Activated CD4-positive, CD25-positive, alpha-beta regulatory T cell (primary cell): Measurements from ENCODE around the gene B4GALNT3.

Source experiments
- DNase-seq, 4 experiments: peaks; one replicate each; lab custom pipeline; 2025; lab: John Stamatoyannopoulos, UW

The B4GALNT3 gene

DNA sequence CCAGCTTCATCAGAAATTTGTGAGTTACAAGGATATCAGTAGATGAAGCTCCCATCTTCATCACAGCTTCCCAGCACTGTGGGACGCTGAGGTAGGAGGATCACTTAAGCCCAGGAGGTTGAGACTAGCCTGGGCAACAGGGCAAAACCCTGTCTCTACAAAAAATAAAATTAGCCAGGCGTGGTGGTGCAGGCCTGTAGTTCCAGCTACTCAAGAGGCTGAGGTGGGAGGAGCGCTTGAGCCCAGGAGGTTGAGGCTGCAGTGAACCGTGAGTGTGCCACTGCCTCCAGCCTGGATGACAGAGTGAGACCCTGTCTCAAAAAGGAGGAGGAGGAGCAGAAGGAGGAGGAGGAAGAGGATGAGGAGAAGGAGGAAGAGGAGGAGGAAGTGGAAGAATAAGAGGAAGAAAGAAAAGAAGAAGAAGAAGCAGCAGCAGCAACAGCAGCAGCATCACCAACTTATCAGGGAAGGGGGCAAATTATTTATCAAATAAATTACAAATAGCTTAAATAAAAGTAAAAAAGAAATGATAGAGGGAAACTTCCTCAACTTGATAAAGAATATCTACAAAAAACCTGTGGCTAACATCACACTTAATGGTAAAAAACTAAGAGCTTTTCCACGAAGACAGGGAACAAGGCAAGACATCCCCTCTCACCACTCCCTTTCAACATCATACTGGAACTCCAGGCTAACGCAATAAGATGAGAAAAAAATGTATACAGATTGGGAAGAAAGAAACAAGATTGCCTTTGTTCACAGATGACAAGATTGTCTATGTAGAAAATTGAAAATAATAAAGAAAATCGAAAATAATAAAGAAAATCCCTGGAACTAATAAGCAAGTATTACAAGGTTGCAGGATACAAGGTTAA is 133.9 kb downstream of the B4GALNT3 start:
- DNase-seq = no peak

DNA sequence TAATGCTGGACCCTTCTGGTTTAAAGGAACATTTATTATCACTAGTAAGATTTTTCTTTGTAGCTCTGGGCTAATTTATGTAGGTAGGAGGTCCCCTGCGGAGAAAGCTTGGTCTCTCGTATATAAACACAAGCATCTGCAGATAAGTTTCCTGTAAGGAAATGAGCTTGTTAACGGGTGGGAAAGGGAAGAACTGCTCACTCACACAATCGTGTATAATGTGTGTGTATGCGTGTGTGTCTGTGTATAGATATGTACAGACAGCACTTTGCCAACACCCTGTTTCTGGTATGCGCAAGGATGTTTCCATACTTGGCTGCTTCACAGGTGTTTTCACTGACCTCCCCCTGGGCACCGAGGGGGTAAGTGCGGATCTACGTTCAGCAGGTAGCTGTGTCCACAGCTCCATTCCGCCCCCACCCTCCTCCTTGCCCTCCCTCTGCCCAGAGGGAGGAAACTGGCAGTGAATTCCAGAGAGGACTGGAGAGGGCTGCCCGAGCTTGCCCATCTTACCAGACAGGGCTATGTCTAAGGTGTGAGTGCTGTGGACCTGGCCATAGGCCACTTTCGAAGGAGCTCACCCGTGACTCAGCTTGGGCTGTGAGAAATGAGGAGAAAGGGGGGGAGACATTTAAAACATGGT is 138.3 kb downstream of the B4GALNT3 start:
- no peak for DNase-seq

DNA sequence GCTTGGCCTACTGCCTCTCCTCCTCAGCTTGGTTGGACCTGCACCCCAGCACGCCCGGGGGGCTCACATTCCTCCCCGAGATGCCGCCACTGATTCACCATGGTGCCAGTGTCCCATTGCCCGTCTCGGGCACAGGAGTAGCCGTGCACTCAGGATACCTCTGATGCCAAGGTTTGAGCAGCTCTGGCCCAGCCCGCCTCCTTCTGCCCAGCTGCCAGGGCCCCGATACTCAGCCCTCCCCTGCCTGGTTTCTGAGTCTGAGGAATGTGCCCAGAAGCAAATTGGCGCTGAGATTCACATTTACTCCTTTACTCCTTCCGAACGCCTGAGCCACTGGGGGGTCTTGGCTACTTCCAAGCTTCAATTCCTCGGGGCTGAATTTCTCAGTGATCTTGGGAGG is 140.0 kb downstream of the B4GALNT3 start:
- no peak for DNase-seq

DNA sequence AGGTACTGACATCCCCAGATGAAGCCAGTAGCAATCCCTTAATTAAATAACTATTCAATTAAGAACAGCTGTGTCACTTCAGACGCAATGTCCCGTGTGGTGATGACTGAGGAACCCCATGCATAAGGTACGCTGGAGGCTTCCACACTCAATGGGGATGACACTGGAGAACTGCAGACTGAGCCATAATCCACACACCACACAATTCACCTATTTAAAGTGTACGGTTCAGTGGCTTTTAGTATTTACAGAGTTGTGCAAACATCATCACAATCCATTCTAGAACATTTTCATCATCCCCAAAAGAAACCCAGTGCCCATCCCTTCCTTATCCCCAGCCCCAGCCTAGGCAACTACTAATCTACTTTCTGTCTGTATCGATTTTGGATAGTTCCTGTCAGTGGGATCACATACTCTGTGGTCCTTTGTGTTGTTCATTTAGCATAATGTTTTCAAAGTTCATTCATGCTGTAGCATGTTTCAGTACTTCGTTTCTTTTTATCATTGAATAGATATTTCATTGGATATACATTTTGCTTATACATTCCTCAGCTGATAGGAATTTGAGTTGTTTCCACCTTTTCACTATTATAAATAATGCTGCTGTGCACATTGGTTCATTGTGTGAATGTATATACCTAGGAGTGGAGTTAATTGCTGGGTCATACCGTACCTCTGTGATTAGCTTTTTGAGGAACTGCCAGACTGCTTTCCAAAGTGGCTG is 142.4 kb downstream of the B4GALNT3 start:
- DNase-seq = no peak

DNA sequence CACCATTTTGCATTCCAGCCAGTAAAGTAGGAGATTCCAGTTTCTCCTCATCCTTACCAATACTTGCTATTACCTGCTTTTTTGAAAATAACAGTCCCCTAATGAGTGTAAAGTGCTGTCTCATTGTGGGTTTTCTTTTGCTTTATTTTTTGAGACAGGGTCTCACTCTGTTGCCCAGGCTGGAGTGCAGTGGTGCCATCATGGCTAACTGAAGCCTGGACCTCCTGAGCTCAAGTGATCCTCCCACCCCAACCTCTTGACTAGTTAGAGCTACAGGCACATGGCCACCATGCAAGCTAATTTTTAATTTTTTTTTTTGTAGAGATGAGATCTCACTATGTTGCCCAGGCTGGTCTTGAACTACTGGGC is 142.9 kb downstream of the B4GALNT3 start:
- no peak for DNase-seq

GRCh38 chr12:604956-605355 is 145.2 kb downstream of the B4GALNT3 start:
- no peak for DNase-seq

DNA sequence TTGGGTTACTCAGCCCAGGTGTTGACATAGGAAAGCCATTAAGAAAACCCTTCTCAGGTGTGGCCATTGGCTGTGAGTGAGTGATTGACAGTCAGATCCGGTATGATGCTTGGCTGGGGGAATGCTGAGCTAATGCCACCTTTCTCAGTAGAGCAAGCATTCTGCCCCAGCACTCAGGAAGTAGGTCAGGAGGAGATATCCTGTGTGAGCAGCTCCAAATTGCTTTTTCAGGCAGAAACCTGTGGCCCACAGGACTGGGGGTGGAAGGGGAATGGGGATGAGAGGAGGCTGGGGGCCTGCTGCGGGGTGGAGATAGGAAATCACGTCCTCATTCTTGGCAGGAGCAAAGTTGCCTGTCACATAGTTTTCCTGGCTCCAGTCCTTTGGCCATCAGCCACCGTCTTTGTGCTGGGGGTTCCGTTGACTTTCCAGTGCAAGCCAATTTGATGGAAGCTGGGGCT is 147.8 kb downstream of the B4GALNT3 start:
- DNase-seq = no peak

DNA sequence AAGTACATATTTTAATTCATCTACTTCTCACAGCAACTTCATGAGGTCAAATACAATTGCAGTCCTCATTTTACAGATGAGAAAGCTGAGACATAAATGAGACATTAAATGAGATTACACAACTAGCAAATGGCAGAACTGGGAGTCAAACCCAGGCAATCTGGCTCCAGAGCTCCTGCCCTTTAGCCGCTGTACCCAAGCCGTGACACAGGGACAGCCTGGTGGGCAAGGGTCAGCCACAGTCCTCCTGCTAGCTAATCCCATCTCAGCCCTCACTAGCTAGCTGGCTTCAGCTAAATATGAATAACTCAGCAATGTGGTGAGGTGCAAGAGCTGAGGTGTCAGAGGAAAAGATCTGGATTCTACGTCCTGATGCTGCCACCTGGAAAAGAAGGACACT is 148.7 kb downstream of the B4GALNT3 start:
- DNase-seq = no peak

GRCh38 chr12:608921-609320 is 149.2 kb downstream of the B4GALNT3 start:
- DNase-seq = no peak

DNA sequence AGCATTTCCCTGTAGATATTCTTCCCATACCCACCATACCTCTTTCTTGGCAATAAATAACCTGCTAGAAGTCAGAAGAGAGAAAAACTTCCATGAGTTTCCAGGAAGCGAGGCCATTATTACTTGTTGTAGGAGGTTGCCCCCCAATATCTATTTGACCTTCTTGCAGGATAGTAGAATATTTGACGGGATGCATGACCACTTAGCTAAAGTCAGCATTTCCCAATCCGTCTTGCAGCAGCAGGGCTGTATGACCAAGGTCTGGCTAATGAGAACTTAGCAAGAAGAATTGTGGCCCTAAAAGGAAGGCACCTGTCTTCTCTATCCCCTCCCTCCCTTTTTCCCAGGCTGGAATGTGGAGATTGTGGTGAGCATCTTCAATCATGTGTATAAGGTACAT is 152.0 kb downstream of the B4GALNT3 start:
- DNase-seq = no peak

- DNase-seq = no peak
Observed at GRCh38 chr12:612293-612692, 152.6 kb downstream of the B4GALNT3 start.

- no peak for DNase-seq
Observed at GRCh38 chr12:612886-613285, 153.1 kb downstream of the B4GALNT3 start.
